ENCODE data around the gene SKP1. TPM values are rescaled to one million over a fixed set of nuclear protein-coding genes. Genes with fewer than 3 reads are reported as not detected.

Gene SKP1
- polyA plus RNA-seq, 3 donors = 234 to 627 (median 537) TPM

DNA sequence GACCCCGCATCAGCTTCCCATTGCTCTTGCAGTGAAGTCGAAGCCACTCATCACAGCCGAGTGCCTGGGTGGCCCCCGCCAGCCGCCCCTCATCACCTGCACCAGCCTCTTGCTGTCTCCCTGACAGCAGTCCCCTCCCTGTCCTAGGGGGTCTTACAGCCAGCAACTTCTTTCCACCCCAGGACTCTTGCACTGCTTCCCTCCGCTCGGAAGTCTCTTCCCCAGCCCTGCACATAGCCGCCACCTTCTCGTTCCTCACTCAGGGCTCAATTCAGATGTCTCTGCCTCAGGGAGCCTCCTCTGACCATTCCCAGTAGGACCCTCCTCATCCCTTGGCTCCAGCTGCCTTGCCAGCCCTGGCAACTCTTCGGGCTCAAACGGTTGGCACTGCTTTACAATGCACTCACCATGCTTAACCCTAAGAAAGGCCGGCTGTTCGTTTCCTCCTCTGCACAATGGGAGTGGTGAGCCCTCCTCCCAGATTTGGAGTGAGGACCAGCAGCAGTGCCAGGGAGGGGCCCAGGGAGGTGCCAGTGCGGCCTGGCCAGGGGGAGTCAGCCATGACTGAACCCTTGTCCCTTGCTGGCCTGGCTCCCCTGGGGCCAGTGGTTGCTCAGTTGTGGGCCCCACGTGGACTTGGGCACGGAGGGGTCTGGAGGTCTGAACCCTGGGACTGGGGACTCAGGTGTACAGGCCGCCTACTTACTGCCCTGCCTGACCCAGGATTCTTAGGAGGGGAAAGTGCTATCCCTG, 56.2 kb downstream of the SKP1 start:
- WGBS, 3 donors = 87 to 92% (median 89%) methylated on average over 17 of the region's 17 CpGs
- H3K27ac ChIP-seq (ENCODE audit: low read depth, low read length) = no peak overlapping the region

DNA sequence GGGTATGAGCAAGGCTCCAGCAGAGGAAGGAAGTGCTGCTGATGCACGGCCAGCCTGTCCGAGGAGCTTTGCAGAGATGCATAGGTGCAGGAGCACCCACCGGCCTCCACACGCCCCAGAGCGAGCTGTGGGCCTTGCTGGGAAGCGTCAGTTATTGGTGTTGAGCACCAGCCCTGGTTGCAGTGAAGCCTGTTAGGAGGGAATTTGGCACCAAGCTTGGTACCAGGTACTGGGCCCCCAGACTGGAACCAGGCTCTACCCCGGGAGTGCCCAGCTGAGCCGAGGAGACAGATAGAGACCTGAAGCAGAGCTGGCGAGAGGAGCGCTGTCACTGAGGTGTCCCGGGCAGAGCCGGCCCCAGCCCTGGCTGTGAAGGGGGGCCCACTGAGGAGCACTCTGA, 57.0 kb downstream of the SKP1 start:
- WGBS, 3 donors = 83 to 91% (median 84%) methylated on average over 12 of the region's 12 CpGs
- H3K27ac ChIP-seq (ENCODE audit: low read depth, low read length) = no peak overlapping the region

DNA sequence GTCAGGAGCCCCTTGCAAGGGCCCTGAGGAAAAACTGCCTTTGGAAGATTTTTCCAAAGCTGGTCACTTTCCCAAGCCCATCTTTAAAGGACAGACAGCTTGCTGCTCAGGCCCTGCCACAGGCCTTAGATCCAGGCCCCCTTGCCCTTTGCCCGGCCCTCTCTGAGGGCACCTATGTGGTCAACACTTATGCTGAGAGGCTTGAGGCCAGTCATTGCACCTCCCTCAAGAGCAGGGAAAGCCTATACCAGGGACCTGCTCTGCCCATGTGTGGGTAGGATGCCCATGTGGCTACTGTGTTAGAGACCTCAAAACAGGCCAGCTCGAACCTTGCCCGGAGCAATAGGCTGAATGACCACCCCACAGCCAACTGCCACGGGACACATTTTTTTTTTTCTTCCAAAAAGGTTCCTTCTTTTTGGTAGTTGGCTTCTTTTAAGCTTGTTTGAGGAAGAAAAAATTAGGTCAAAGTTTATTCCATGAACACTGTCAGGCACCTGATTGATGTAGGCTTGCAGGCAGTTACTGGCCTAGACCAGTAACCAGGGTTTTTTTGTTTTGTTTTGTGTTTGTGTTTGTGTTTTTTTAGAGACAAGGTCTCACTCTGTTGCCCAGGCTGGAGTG, 58.4 kb downstream of the SKP1 start:
- 77 to 84% (median 84%) methylated on average over 4 of the region's 4 CpGs for WGBS, 3 donors

DNA sequence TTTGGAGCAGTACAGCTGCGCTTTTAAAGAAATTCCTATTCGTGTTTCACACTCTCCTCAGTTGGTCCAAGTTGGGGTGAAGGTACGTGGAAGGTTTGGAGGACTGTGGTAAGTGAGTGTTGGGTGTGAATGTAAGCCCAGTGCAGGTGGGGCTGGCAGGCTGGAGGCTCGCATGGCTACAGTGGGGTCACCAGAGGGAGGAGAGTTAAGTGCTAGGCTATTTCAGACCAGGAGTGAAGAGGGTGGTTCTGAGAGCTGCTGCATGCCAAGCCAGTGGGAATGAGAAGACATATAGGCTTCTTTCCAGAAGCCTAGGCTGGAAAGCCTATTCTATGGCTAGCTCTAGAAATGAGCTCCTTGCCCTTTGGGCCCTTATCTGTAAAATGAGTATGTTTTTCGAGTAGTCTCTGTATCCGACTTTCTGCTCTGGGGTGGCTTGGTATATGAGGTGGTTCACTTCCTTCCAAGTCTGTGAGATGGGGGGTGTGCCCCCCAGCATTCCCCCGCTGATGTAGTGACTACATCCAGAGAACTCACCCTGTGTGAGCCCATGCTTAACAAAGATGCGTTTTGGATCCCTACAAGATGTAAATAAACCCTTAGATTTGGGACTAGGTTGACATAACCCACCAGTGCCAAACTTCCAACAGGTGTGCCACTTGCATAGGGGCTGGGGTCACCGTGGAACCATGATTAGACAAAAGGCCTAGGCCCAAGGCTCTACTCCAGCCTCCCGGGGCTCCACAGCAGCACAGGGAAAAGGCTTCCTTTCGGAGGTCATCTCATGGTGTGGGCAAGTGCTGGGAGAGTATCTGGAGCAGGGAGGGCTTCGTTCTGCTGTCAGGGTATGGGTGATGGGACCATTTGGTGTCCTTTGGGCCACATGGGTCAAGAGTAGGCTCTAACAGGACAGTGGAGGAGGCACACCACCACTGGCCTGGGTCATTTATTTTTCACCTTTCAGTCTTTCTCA, 59.7 kb downstream of the SKP1 start:
- 87 to 96% (median 91%) methylated on average over 12 of the region's 12 CpGs for WGBS, 3 donors
- no peak overlapping the region for H3K27ac ChIP-seq (ENCODE audit: low read depth, low read length)

More for the DNA sequence above, 58.4 kb downstream of the SKP1 start:
- H3K27ac ChIP-seq (ENCODE audit: low read depth, low read length) = no peak overlapping the region

DNA sequence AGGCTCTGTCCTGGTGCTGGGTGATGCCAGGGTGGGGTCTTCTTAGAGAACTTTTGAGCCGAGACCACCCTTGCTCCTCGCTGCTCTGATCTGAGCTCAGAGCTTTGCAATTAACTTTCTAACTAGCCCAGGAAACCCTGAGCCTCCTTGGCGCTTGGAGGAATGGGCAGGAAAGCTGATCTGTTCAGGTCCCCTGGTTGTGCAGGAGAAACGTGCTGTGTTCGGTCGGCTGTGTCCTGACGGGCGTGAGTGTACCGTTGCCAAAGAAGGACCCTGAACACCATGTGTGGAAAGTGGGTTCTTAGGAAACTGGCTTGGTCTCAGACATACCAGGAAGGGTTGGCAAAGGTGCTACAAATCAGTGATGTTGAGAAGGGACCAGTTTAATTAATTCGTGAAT, 60.5 kb downstream of the SKP1 start:
- no peak overlapping the region for H3K27ac ChIP-seq (ENCODE audit: low read depth, low read length)
- 69 to 94% (median 91%) methylated on average over 10 of the region's 10 CpGs for WGBS, 3 donors

DNA sequence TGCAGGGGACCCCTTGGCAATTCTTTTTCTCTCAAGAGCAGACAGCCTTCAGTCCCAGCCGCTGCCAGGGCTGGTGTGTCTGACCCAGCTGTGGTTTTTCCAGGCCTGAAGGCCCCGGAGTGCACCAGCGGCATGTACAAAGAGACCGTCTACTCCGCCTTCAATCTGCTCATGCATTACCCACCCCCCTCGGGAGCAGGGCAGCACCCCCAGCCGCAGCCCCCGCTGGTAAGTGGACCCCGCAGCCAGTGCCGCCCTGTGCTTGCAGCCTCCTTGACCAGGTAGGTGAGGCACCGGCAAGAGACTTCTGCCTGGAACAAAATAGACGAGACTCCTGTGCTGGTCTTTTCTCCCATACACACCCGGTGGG, 61.0 kb downstream of the SKP1 start:
- WGBS, 3 donors = 35 to 70% (median 65%) methylated on average over 13 of the region's 13 CpGs
- H3K27ac ChIP-seq (ENCODE audit: low read depth, low read length) = no peak overlapping the region

DNA sequence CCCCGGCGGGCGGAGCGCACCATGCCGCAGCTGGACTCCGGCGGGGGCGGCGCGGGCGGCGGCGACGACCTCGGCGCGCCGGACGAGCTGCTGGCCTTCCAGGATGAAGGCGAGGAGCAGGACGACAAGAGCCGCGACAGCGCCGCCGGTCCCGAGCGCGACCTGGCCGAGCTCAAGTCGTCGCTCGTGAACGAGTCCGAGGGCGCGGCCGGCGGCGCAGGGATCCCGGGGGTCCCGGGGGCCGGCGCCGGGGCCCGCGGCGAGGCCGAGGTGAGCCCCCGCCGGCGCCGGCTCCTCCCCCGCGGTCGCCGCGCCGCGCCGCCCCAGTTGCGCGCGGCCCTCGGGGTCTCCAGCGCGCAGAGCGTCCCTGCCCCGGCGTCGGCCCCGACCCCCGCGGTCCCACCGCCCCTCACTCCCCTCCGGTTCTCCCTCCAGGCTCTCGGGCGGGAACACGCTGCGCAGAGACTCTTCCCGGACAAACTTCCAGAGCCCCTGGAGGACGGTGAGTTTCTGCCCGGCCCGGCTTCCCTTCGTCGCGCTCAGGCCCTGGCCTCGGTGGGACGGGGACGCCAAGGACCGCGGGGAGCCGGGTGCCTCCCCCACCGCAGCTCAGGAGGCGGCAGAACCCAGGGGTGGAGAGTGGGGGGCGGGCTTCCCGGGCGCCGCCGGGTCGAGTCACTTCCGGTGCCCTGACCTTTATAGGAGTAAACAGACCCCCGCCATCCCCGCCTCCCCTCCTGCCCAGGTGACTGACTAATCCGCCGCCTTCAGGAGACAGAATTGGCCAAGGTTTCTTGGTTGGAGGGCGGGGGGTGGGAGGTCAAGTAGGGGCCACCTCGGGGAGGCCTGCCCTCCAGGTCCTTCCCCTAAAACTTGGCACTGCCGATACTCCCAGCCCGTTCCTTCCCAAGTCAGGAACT, 61.6 kb downstream of the SKP1 start:
- 2 to 3% (median 3%) methylated on average over 59 to 106 of the region's 110 CpGs for WGBS, 3 donors
- no peak overlapping the region for H3K27ac ChIP-seq (ENCODE audit: low read depth, low read length)

DNA sequence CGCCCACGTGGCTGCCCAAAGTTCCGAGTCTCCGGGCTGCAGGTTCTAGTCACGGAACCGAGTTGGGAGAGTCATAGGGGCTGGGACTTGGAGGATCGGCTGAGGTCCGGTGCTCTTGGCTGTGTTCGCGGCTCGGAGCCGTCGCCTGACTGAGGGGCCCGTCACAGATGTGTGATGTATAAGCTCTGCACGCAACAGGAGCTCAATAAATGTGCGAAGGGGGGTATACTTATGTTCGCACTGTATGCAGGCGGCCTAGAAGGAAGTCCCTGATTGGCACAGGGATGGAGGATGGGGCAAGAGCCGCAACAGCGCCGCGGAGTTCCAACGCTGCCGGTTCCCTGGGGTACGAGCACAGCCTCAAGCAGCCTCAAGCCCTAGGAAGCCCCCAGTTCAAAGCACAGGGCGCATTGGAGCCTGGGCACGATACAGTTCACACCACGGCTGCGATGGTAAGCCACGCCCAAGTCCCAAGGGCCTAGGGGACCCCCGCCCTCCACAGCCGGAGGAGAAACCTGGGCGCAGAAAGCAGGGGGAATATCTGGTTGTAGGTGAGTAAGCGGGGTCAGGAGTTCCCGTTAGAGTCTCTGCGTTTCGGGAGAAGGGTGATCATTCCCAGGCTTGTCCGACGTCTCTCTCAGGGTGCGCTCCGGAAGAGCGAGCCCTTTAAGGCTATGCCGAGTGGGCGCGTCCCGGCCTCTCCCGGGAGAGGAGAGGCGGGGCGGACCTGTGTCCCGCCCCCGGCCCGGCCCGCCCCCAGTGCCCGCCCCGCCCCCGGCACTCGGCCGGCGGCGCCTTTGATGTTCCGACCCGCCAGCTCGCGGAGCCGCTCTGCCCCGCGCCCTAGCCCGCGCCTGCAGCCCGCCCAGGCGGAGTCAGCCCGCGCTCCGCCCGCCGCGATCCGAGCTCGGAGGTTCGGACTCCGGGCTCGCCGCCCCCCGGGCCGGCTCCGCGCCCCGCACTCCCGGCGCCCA, 62.6 kb downstream of the SKP1 start, which contains the start of gene TCF7:
TCF7 (plus strand) TSS at position 780 of the 974 bp plus-strand sequence. CDS start 226 bp downstream, outside the sequence.
- 1 to 2% (median 2%) methylated on average over 60 to 89 of the region's 90 CpGs for WGBS, 3 donors
- H3K27ac ChIP-seq (ENCODE audit: low read depth, low read length) = no peak within 1 kb of the TSS

DNA sequence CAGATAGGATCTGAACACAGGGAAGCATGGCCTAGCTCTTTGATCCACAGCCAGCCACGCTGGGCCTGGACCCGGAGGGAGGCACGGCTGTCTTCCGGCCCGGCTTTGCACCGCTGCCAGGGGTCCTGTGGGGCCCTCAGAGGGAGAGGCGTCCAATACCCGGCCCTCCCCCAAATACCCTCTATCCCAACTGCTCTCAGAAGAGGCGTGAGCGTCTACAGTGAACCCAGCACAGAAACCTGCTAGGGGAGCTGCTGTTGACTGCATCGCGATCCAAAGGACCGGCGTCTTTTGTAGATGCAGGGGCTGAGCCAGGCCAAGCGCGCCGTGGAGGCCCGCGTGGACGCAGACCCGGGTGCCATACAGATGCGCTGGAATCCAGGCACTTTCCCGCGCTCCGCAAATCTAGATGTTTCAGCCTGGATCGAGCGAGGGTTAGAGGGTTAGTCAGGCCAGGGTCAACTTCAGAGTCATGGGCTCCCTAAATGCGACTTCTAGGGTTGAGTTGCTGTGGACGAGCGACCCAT, 63.3 kb downstream of the SKP1 start:
- WGBS, 3 donors = 9 to 19% (median 10%) methylated on average over 29 to 30 of the region's 30 CpGs

DNA sequence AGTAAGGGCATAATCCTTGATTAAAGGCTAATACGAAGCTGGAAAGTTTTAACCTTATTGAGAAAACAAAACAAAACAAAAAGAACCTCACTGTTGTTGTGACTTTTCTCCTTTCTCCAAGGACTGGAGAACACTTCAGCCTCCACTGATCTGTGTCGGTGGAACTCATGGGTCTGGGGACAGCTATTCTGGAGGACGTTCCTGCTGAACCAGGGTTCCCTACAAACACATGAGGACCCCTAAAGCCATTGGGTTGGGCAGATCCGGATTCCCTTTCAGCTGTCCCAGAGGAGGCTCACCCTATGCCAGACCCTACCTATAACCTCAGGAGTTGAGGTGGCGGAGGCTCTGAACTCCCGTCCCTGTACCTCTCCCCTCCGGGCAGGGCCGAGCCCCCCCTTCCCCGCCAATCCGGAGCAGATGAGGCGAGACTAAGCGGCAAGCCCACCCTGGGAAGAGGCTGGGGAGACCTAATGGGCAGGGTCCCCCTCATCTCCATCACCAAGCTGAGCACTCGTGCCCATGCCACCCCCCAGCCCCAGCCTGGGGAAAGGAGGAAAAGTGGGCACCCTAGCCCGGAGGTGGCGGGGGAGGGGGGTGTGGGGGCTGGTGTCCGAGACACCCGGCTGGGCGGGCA, 63.9 kb downstream of the SKP1 start:
- no peak overlapping the region for H3K27ac ChIP-seq (ENCODE audit: low read depth, low read length)
- WGBS, 3 donors = 50 to 58% (median 54%) methylated on average over 18 of the region's 18 CpGs

More for the DNA sequence above, 63.3 kb downstream of the SKP1 start:
- no peak overlapping the region for H3K27ac ChIP-seq (ENCODE audit: low read depth, low read length)

DNA sequence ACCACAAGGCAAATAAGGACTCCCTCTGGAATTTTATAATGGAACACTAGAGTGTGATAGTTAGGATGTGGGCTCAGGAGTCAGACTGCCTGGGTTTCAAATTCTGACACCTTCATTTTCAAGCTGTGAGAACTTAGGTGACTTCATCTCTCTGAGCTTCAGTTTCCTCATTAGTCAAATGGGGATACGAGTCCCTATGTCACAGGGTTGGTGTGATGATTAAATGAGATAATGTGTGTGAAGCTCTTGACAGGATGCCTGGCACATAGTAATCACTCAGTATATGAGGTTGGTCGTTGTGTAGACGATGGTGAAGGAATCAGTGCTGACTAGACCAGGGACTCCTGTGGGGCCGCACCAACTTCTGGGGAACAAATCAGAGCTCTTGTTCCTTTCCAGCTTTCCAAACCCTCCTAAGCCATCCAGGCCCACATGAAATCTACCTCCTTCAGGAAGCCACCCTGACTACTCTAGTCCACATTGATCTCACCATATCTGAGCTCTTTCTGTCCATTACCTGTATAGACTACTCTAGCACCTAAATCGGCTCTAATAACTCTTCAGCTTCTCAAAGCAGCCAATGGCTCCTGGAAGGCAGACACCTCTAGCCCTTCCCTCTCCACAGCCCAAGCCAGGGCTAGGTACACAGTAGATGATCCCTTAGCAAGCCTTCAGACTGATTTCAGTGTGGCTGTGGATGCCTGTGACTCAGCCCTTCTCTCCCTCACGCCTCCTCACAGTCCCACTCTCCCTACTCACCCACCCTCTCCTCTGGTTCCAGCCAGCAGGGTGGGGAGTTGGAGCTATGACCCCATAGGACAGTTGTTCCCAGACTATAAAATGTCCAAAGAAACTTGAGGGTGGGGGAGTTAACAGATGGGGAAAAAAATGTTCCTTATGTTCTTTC, 64.8 kb downstream of the SKP1 start:
- 87 to 88% (median 88%) methylated on average over 6 of the region's 6 CpGs for WGBS, 3 donors

DNA sequence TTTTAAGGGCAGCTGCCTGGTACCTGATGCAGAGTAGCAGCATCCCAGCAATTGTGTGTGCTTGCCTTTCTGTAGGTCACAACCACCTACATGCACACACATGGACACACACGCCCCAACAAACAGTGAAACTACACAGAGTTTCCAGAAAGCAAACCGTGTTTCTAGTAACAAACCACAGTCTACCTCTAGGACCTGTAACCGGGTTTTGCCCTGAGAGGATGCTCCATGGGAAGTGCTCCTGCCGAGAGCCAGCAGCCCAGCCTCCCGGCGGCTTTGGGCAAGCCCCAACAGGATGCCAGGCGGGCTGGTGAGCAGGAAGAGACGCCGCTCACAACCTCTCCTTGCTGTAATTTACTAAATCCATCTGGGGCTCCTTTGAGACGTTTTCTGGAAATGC, 66.4 kb downstream of the SKP1 start:
- WGBS, 3 donors = 57 to 70% (median 59%) methylated on average over 10 of the region's 10 CpGs
- H3K27ac ChIP-seq (ENCODE audit: low read depth, low read length) = no peak overlapping the region

More for the DNA sequence above, 64.8 kb downstream of the SKP1 start:
- H3K27ac ChIP-seq (ENCODE audit: low read depth, low read length) = no peak overlapping the region

DNA sequence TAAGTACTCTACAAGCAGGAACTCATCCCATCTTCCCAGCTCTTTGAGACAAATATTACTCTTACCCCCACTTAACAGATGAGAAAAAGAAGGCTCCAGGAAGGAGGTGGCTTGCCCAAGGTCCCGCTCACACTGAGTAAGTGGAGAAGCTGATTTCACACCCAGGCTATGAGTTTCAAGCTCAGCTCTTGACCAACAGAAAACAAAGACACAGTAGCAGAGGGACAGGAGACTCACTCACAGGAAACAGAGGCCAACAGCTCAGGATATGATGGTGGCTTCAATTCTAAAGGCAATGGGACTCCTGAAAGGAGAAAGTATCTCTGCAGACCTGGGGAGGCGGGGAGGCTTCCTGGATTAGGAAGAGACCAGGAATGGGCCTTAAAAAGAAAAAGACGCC, 69.0 kb downstream of the SKP1 start:
- WGBS, 3 donors = 88 to 95% (median 89%) methylated on average over 3 of the region's 3 CpGs
- H3K27ac ChIP-seq (ENCODE audit: low read depth, low read length) = no peak overlapping the region

DNA sequence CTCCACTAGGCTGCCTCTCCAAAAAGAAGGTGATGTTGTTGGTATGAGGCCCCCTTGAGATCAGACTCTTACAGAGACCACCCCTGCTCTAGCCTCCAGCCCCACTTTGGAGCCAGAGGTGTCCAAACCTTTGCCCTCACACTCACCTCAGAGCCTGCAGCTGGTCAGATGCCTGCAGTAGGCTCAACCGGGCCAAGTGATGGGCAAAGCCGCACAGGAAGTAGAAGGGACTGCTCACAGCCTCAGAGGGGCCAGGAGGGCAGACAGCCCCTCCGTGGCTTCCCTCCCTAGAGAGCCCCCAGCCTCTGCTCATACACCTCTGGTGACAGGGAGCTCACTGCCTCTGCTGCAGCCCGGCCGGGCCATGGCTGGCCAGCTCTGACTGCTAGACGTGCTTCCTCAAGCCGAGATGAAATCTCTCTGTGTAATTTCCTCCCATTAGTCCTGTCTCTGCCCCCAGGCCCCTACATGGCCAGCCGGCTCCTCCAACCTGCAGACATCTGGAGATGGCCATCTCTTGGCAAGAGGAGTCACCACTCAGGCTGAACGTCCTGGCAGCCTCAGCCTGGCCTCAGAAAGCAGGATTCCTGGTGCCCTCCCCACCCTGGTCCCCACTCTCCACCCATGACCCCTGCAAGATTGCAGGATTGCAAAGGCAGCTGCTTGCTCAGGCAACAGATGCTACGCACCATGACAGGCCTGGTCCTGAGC, 69.6 kb downstream of the SKP1 start:
- H3K27ac ChIP-seq (ENCODE audit: low read depth, low read length) = no peak overlapping the region
- 80 to 87% (median 83%) methylated on average over 10 of the region's 10 CpGs for WGBS, 3 donors
